ENCODE data around the gene POLRMT.
"Not testable (repeated sequence)": the region's sequence is repeated elsewhere in the genome, so short reads cannot be mapped to it uniquely, and the experiment has no call there.

The POLRMT gene

DNA sequence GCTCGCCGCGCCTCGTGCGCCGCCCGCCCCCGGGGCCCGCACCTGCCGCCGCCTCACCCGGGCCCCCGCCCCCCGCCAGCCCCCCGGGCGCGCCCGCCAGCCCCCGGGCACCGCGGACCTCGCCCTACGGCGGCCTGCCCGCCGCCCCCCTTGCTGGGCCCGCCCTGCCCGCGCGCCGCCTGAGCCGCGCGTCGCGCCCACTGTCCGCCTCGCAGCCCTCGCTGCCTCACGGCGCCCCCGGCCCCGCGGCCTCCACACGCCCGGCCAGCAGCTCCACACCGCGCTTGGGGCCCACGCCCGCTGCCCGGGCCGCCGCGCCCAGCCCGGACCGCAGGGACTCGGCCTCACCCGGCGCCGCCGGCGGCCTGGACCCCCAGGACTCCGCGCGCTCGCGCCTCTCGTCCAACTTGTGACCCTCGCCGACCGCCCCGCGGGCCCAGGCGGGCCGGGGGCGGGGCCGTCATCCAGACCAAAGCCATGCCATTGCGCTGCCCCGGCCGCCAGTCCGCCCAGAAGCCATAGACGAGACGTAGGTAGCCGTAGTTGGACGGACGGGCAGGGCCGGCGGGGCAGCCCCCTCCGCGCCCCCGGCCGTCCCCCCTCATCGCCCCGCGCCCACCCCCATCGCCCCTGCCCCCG, 17.2 kb downstream of the POLRMT start:
- FAIRE-seq (no peak), DNase-seq (ENCODE audit: insufficient read length, low spot score) (no peak)

DNA sequence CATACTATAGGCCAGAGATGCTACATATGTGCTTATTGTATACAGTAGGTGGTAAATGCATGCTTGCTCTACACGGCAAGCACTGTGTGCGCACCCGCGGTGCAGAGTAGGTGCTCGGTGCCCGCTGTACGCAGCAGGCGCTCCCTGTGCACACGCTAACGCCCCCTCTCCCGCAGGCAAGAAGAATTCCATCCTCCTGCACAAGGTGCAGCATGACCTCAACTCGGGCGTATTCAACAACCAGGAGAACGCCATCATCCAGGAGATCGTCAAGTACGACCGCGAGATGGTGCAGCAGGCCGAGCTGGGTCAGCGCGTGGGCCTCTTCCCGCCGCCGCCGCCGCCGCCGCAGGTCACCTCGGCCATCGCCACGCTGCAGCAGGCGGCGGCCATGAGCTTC, 17.7 kb downstream of the POLRMT start:
- FAIRE-seq = no peak
- DNase-seq (ENCODE audit: insufficient read length, low spot score) = no peak

DNA sequence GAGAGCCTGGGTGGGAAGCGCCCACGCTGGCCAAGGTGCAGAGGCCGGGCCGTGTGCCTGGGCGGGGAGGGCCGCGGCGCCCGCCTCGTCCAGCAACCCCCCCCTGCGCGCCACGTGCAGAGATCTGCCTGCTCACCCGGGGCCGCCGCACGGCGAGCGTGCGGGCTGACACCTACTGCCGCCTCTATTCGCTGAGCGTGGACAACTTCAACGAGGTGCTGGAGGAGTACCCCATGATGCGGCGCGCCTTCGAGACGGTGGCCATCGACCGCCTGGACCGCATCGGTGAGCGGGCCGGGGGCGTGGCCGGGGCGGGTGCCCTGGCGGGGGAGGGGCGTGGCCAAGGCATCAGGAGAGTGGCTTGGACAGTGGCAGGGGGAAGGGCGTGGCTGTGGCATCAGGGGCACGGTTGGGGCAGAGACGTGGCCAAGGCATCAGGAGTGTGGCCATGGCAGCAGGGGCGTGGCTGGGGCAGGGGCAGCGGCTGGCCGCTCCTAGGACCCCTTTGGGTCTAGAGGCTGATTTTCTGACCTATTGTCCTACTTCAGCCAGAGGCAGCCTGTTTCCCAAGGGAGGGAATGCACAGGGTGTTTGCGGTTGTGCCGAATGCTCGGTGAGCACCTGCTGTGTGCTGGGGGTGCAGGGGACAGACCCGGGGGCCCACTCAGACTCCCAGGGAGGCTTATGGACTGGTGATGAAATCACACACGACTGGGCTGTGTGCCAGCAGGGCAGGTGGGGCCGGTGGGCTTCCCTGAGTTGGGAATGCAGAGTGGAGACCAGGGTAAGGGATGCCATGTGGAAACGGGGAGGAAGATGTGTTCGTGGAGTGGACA, 19.4 kb downstream of the POLRMT start:
- DNase-seq (ENCODE audit: insufficient read length, low spot score) = no peak
- FAIRE-seq = no peak

- FAIRE-seq (no peak), DNase-seq (ENCODE audit: insufficient read length, low spot score) (no peak)
These were observed 20.4 kb downstream of the POLRMT start for GRCh38 chr19:612941-613340.

- FAIRE-seq = no peak
- no peak for DNase-seq (ENCODE audit: insufficient read length, low spot score)
These were observed 21.9 kb downstream of the POLRMT start for GRCh38 chr19:611481-611868.

DNA sequence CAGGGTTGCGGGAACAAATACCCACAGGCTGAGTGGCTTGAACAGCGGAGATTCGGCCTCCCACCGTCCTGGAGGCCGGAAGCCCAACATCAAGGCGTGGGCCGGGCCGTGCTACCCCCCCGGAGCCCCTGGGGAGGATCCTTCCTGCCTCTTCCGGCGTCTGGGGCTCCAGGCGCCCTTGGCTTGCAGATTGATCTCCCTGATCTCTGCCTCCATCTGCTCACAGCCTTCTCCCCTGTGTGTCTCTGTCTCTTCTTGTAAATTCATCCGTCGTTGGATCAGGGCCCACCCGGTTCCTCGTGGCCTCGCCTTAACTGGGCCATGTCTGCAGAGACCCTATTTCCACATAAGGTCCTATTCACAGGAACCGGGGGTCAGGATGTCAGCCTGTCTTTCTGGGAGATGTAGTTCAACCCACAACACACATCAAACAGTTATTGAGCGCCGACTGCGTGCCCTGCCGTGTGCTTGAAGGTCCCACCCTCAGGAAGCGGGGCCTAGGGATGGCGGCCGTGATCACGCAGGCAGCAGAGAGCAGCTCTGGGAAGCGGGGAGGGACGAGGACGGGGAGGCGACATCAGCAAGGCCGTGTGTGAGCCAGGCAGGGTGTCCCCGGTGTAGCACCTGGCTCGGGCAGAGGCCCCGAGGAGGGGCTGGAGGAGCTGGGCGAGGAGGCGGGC, 22.4 kb downstream of the POLRMT start:
- no peak for FAIRE-seq
- DNase-seq (ENCODE audit: insufficient read length, low spot score) = no peak

DNA sequence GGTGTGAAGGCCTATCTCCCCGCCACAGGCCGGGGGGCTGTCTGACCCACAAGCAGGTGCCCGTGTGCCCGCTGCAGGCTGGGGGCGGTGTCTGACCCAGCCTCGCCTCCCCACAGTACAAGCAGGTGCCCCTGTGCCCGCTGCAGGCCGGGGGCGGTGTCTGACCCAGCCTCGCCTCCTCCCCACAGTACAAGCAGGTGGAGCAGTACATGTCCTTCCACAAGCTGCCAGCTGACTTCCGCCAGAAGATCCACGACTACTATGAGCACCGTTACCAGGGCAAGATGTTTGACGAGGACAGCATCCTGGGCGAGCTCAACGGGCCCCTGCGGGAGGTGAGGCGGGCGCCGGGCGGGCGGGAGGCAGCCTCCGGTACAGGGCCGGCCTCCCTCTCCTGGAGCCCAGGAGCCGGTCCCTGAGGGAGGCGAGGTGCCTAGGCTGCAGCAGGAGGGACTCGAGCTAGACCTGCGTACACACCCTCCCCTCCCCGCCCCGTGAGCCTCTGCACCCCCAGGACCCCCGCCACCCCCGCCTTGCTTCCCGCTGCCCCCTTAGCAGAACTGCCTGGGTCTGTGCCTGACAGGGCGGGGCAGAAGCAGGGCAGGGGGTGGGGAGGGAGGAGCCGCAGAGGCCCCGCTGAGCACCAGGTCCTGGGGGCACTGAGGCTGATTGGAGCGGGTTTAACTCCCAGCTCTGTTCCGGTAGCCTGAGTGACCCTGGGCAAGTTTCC, 23.1 kb downstream of the POLRMT start:
- DNase-seq (ENCODE audit: insufficient read length, low spot score) (no peak), FAIRE-seq (no peak)

GRCh38 chr19:609004-609346, 24.4 kb downstream of the POLRMT start:
- no peak for DNase-seq (ENCODE audit: insufficient read length, low spot score)
- no peak for FAIRE-seq

- DNase-seq (ENCODE audit: insufficient read length, low spot score) (no peak), FAIRE-seq (no peak)
These were observed 25.0 kb downstream of the POLRMT start for GRCh38 chr19:608155-609003.

GRCh38 chr19:607301-608154, 25.8 kb downstream of the POLRMT start:
- no peak for DNase-seq (ENCODE audit: insufficient read length, low spot score)
- FAIRE-seq = no peak

- FAIRE-seq; DNase-seq (ENCODE audit: insufficient read length, low spot score): not testable (repeated sequence)
These were observed 28.0 kb downstream of the POLRMT start for GRCh38 chr19:605061-605971.

DNA sequence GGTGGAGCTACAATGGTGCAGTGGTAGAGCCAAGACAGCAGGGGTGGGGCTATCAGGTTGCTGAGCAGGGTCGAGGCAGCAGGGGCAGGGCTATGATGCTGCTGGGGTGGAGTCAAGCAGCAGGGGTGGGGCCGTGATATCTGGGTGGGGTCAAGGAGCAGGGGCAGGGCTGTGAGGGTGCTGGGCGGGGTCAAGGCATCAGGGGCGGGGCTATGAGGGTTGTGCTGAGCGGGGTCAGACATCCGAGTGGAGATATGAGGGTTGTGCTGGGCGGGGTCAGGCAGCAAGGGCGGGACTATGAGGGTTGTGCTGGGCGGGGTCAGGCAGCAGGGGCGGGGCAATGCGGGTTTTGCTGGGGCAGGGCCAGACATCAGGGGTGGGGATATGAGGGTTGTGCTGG, 29.0 kb downstream of the POLRMT start:
- DNase-seq (ENCODE audit: insufficient read length, low spot score) (no peak), FAIRE-seq (no peak)

GRCh38 chr19:603779-604178, 29.6 kb downstream of the POLRMT start:
- not testable (repeated sequence) for FAIRE-seq; DNase-seq (ENCODE audit: insufficient read length, low spot score)

DNA sequence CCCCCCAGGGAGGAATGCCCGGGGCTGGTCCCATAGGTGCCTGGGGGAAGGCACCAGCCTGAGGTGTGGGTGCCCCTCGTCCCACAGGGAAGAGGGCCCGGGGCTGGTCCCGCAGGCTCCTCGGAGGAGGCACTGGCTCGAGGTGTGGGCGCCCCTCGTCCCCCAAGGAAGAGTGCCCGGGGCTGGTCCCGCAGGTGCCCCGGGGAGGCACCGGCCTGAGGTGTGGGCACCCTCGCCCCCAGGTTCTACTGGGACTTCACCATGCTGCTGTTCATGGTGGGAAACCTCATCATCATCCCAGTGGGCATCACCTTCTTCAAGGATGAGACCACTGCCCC, 30.1 kb downstream of the POLRMT start:
- DNase-seq (ENCODE audit: insufficient read length, low spot score); FAIRE-seq: not testable (repeated sequence)

- no peak for FAIRE-seq
These were observed 30.7 kb downstream of the POLRMT start for GRCh38 chr19:602391-603301.

DNA sequence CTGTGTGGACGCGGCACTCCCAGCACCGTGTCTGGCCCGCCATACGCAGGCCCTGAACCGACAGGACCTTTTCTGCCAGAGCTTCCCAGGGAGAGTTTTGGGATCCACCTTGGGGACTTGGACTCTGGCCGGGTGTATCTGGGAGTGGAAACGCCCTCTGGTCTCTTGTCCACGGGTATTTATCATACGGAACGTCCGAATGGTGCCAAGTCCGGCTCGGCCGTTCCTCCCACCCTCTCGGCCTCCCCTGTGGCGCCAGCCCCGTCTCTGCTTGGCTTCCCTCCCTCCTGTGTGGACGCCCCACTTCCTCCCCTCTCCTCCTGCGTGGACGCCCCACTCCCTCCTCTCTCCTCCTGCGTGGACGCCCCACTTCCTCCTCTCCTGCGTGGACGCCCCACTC, 31.5 kb downstream of the POLRMT start:
- FAIRE-seq (no peak), DNase-seq (ENCODE audit: insufficient read length, low spot score) (no peak)

More at GRCh38 chr19:602391-603301, 30.7 kb downstream of the POLRMT start:
- no peak for DNase-seq (ENCODE audit: insufficient read length, low spot score)

- no peak for FAIRE-seq
- DNase-seq (ENCODE audit: insufficient read length, low spot score) = no peak
These were observed 32.0 kb downstream of the POLRMT start for GRCh38 chr19:601310-601709.

All from HTR-8/SVneo (cell line).